ENCODE results near the gene DNAAF3. TPM values are rescaled to one million over a fixed set of nuclear protein-coding genes. Genes with fewer than 3 reads are reported as not detected.

DNAAF3 gene
- 0.99 TPM in 1 of 2 replicates, not detected in the other for polyA plus RNA-seq

GRCh38 chr19:55166530-55167268, at the start of gene DNAAF3:
DNAAF3 (minus strand) TSS chr19:55166613; CDS start chr19:55166413, 200 bp downstream.

GRCh38 chr19:55208880-55209692, 42.7 kb upstream of the DNAAF3 start, which contains the start of gene PTPRH:
PTPRH (minus strand) TSS chr19:55209501; CDS start chr19:55209433, 68 bp downstream.

GRCh38 chr19:55179606-55180484, 13.4 kb upstream of the DNAAF3 start, which contains the start of gene SYT5:
SYT5 (minus strand) TSS chr19:55180289; CDS start chr19:55179041, 1,248 bp downstream.

GRCh38 chr19:55157064-55157908, 9.1 kb downstream of the DNAAF3 start, which contains the start of gene TNNI3:
TNNI3 (minus strand) TSS chr19:55157732; CDS start chr19:55157589, 143 bp downstream.

GRCh38 chr19:55149078-55150003, 17.1 kb downstream of the DNAAF3 start, which contains the start of gene TNNT1:
TNNT1 (minus strand) TSS chr19:55149206; CDS start chr19:55147157, 2,049 bp downstream.

GRCh38 chr19:55116859-55117662, 49.4 kb downstream of the DNAAF3 start, which contains the start of gene PPP1R12C:
PPP1R12C (minus strand) TSS chr19:55117637; CDS start chr19:55117543, 94 bp downstream.

Other genes starting within 250 kb of the DNAAF3 start
- gene NLRP7, start 219.1 kb downstream of the DNAAF3 start, polyA plus RNA-seq, result not detected in 2 replicates
- gene NLRP2, start 200.2 kb downstream of the DNAAF3 start, polyA plus RNA-seq, result 0.27 TPM in 1 of 2 replicates, not detected in the other
- 0.60 and 1.1 TPM in 2 replicates for gene GP6, start 128.3 kb downstream of the DNAAF3 start, polyA plus RNA-seq
- 3.8 and 5.6 TPM in 2 replicates for gene RDH13, start 103.5 kb downstream of the DNAAF3 start, polyA plus RNA-seq
- 3.7 TPM in 1 of 2 replicates, not detected in the other for gene EPS8L1, start 90.7 kb downstream of the DNAAF3 start, polyA plus RNA-seq
- 7.8 and 8.1 TPM in 2 replicates for gene PPP1R12C, start 49.0 kb downstream of the DNAAF3 start, polyA plus RNA-seq
- 84.0 and 98.2 TPM in 2 replicates for gene TNNT1, start 17.4 kb downstream of the DNAAF3 start, polyA plus RNA-seq
- not detected in 2 replicates for gene TNNI3, start 8.9 kb downstream of the DNAAF3 start, polyA plus RNA-seq
- gene SYT5, start 13.7 kb upstream of the DNAAF3 start, polyA plus RNA-seq, result 2.6 and 7.5 TPM in 2 replicates
- gene PTPRH, start 42.9 kb upstream of the DNAAF3 start, polyA plus RNA-seq, result 1.0 TPM in 1 of 2 replicates, not detected in the other
- 0.27 and 1.3 TPM in 2 replicates for gene TMEM86B, start 62.1 kb upstream of the DNAAF3 start, polyA plus RNA-seq
- gene PPP6R1, start 92.4 kb upstream of the DNAAF3 start, polyA plus RNA-seq, result 1.3 and 2.7 TPM in 2 replicates
- gene HSPBP1, start 113.5 kb upstream of the DNAAF3 start, polyA plus RNA-seq, result 5.9 and 10.4 TPM in 2 replicates
- 0.44 and 2.8 TPM in 2 replicates for gene BRSK1, start 117.4 kb upstream of the DNAAF3 start, polyA plus RNA-seq
- not detected in 2 replicates for gene TMEM150B, start 158.7 kb upstream of the DNAAF3 start, polyA plus RNA-seq
- gene KMT5C, start 173.3 kb upstream of the DNAAF3 start, polyA plus RNA-seq, result 0.77 TPM in 1 of 2 replicates, not detected in the other
- not detected in 2 replicates for gene COX6B2, start 188.1 kb upstream of the DNAAF3 start, polyA plus RNA-seq
- not detected in 2 replicates for gene GARIN5B, start 196.6 kb upstream of the DNAAF3 start, polyA plus RNA-seq
- not detected in 2 replicates for gene IL11, start 203.8 kb upstream of the DNAAF3 start, polyA plus RNA-seq
- not detected in 2 replicates for gene TMEM190, start 210.2 kb upstream of the DNAAF3 start, polyA plus RNA-seq
- not detected in 2 replicates for gene TMEM238, start 217.7 kb upstream of the DNAAF3 start, polyA plus RNA-seq
- 339 and 376 TPM in 2 replicates for gene RPL28, start 219.3 kb upstream of the DNAAF3 start, polyA plus RNA-seq
- gene UBE2S, start 241.2 kb upstream of the DNAAF3 start, polyA plus RNA-seq, result 1.3 and 1.6 TPM in 2 replicates

All from Purkinje cell (primary cell).